GM13977 (cell line): ENCODE results near the gene RARA.

Experiments used
- DNase-seq: peaks from one replicate; pipeline ENCODE4 v3.0.0; 2012; ENCODE audit warnings: low spot score
- CTCF ChIP-seq: IDR thresholded peaks from 2 replicates; pipeline ENCODE4 v1.5.1; 2012; ENCODE audit warnings: mild to moderate bottlenecking, control low read depth; ENCODE audit not compliant: insufficient read depth; ENCODE audit errors: extremely low read depth, missing control alignments
- in situ Hi-C: fragments of 300-500 bp; cut with MboI; formaldehyde crosslinking; loops from one replicate; pipeline ENCODE4 v1.12.0; 2022; ENCODE audit warnings: low sequenced_read_pairs, low pct_unique_long_range_greater_than_20kb, mixed read lengths, inconsistent platforms; ENCODE audit not compliant: unreplicated experiment

RARA gene

DNA sequence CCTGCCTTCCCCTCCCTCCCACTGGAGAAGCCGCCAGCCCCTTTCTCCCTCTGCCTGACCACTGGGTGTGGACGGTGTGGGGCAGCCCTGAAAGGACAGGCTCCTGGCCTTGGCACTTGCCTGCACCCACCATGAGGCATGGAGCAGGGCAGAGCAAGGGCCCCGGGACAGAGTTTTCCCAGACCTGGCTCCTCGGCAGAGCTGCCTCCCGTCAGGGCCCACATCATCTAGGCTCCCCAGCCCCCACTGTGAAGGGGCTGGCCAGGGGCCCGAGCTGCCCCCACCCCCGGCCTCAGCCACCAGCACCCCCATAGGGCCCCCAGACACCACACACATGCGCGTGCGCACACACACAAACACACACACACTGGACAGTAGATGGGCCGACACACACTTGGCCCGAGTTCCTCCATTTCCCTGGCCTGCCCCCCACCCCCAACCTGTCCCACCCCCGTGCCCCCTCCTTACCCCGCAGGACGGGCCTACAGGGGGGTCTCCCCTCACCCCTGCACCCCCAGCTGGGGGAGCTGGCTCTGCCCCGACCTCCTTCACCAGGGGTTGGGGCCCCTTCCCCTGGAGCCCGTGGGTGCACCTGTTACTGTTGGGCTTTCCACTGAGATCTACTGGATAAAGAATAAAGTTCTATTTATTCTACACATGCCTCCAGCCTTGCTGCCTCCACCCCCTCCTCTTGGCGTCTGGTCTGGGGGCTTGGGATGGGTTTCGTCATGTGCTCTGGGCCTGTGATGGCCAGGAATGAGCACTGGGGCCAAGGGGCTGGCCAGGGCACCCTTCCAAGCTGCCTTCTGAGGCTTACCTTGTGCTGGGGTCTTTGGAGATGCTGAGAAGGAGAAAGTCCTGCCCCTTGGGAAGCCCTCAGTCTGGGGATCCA is 48.3 kb downstream of the RARA start:
- in situ Hi-C loops, result loop anchor here (10.0 kb wide), 1 partner anchor 152 kb away; no protein-coding TSS in a partner anchor
- no peak for TF ChIP-seq CTCF
- DNase-seq, result no peak

DNA sequence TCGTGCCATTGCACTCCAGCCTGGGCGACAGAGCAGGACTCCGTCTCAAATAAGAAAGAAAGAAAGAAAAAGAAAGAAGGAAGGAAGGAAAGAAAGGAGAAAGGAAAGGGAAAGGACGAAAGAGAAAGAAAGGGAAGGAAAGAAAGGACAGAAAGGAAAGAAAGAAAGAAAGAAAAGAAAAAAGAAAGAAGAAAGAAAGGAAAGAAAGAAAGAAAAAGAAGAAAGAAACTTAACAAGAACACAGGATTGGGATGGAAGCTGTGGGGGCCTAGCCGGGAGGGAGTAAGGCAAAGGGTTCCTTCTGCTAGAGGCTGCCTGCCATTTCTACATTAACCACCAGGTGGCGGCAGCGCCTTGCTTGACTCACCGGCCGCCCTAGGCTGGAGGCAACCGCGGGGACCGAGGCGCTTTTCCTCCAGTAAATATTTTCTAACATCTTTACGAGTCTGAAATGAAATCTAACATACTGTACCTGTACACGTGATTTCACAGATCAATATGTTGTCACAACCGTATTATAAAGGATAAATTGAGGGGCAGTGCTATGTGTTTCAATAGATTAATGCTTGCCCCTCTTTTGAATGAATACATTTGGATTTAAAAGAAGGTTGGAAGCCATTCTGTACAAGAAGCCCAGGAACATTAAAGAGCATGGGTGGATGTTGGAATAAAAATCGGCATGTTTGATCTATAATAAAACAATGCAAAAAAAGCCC is 49.5 kb downstream of the RARA start:
- in situ Hi-C loops, result loop anchor here (10.0 kb wide), 1 partner anchor 154 kb away; no protein-coding TSS in a partner anchor
- peak; percentile 95 for DNase-seq
- peak; percentile 94 for TF ChIP-seq CTCF

DNA sequence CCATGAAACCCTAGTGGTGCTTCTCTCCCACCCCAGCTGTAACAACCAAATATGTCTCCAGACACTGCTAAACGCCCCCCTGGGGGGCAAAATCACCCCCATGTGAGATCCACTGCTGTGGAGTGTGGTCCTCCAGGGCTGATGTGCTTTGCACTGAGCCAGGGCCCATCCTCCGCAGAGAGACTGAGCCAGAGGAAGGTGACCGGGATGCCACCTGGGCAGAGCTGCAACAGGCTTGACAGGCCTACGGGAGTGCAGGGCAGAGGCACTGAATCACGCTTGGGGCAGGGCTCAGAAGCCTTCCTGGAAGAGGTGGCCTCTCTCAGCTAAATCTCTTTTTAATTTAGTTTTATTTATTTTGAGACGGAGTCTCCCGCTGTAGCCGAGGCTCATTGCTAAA is 51.1 kb downstream of the RARA start:
- in situ Hi-C loops, result loop anchor here (10.0 kb wide), 1 partner anchor 175 kb away; no protein-coding TSS in a partner anchor

GRCh38 chr17:40361063-40361924 is 52.3 kb downstream of the RARA start:
- no peak for TF ChIP-seq CTCF
- DNase-seq, result no peak
- in situ Hi-C loops, result loop anchor here (10.0 kb wide), 1 partner anchor 174 kb away; no protein-coding TSS in a partner anchor

More for the DNA sequence above, 51.1 kb downstream of the RARA start:
- no peak for TF ChIP-seq CTCF
- DNase-seq, result no peak

- no peak for DNase-seq
- no peak for TF ChIP-seq CTCF
- in situ Hi-C loops, result loop anchor here (10.0 kb wide), 1 partner anchor 173 kb away; no protein-coding TSS in a partner anchor
Observed at GRCh38 chr17:40361925-40362695, 53.1 kb downstream of the RARA start.
